Islet of Langerhans (tissue), 1 donor: ENCODE measurements around the gene ZBTB7C.
"Not testable (repeated sequence)": the region's sequence is repeated elsewhere in the genome, so short reads cannot be mapped to it uniquely, and the experiment has no call there.

ENCODE experiments used
- FAIRE-seq: peaks from one replicate; lab custom pipeline; 2011; peaks lifted over from hg19 to GRCh38; lab: Jason Lieb, UNC

The ZBTB7C gene

DNA sequence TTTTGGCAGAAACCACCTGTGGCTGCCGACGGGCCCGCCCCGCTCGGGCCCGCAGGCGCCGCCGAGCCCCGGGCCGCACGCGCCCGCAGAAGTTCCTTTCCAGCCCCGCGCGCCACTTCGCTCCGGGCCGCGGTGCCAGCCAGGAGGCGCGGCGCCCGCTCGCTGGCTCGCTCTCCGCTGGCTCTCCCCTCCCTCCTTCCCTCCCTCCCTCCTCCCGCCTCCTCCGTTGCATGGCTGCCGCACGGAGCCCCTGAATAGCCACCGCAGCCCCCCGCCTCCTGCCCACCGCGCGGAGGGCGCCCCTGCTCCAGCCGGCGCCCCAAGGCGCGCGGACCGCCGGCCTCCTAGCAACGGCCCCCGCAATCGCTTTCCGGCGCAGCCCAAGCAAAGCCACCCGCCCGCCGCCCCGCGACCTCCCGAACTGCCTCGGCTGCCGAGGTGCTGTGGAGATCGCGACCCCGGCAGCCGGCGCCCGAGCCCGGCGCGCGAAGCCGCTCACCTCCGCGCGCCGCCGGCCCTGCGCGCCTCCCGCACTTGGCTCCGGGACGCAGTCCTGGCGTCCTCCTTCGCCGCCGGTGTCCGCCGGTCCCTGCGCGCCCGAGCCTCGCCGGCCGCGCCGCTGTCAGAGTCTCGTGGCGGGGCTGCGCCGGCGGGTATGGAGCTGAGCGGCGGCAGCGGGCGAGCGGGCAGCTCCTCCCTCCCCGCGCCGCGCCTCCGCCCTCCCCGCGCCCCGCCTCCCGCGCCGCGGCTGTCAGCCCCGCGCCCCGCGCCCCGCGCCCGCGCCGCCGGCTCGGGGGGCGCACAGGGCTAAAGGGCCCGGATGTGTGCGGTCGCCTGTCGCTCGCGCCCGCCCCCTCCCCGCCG, at the start of gene ZBTB7C:
Gene ZBTB7C (minus strand): TSS at position 657 of the 864 bp plus-strand sequence.
- FAIRE-seq, result no peak

DNA sequence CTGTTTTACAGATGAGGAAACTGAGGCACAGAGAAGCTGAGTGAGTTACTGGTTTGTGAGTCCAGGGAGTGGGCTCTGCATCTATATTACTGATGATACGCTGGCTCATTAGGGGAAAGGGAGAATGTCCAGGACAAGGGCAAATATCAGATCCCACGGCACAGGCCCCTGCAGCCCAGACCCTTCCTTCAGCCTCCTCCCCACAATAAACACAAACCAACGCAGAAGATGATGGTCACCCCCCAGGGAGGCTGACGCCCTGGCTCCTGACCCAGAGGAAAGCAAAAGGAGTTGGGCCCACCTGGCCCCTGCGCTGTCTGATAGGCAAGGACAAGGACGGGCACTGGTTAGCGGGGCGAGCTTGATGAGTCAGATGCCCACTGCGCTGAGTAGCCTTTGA, 47.7 kb upstream of the ZBTB7C start:
- FAIRE-seq, result no peak

DNA sequence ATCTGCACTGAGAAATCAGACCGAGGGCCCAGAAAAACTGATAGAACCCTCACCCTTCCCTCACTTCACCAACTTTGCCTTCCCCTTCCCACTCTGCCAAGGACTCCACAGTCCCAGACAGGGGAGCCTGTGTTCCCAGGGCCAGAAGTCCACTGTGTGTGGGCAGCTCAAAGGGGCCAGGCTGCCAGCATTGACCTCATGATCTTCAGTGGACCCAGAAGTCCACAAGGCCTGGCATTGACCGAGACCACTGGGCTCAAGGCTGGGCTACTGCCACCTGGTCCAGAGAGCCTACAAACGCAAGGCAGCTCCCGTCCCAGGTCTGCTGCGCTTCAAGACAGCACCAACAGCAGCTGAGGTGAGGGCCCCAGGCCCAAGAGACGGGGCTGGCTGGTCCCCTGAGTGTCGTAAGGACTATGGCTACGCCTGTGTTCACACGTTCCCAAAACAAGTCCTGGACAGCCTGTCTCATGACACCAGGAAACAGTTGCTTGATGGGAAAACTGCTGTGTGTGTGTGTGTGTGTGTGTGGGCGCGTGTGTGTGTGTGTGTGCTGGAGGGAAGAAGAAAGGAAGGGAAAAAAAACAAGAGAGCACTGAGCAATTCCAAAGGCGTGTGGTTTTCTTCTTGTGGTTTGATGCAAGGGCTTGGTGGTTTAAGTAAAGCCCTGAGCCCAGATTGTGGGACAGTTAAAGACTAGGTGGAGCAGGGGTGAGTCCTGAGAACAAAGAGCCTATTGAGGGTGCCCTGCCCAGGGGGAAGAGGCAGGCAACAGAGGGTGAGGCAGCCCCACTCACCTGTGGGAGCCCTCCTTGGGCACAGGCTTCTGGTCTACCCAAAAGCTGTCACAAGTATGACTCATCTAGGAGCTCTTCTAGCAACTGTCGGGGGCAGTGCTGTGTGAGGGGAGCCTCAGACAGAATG, 46.6 kb upstream of the ZBTB7C start:
- FAIRE-seq, result no peak

GRCh38 chr18:48454261-48454757, 45.1 kb upstream of the ZBTB7C start:
- FAIRE-seq, result no peak

DNA sequence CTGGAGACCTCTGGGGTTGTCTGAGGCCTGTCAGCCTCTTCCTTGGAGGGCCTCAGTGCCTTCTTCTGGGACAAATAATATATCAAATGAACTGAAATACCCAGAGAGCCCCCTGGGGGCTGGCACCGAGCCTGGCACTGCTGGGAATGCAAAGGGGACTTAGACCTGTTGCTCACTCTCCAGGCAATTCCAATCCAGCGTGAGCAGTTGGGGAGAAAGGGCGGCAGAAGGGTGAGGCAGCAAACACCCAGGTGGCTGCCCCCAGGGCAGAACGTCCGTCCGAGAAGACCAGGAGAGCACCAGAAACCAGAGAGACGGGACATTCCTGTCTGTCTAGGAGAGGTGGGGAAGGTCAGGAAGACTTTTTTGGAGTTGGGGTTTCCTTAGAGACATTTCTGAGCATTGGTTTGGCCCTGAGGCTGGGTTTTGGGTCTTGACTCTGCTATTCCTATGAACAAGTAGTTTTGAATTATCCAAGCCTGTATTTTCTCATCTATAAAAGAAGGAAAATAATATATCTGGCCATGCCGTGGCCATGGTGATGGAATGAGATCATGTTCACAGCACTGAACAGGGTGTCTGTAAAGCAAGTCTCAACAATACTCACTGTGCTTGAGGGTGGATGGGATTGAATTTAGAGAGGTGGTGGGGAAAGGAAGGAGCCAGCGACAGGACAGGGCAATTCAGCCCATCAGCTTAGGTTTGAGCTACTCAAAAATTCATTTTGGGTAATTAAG, 44.3 kb upstream of the ZBTB7C start:
- no peak for FAIRE-seq

DNA sequence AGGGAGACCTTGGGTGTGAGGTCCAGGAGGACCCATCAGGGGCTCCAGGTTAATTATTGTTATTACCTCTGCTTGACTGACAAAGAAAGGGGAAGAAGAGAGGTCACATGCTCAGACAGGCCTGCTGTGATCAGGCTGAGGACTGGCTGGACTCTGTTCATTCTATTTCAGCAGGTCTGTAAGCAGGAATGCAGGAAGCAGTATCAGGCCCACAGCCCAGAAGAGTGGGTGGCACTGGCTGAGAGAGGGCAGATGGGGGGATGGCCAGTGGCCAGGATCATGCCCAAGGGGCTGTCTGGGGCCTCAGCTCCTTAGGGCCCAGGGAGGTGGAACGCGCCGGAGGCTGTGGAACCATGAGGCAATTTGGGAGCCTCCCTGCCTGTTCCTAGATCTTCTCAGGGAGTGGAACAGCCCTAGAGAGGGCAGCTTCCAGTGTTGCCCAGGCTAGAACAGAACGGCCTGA, 43.7 kb upstream of the ZBTB7C start:
- FAIRE-seq, result no peak

DNA sequence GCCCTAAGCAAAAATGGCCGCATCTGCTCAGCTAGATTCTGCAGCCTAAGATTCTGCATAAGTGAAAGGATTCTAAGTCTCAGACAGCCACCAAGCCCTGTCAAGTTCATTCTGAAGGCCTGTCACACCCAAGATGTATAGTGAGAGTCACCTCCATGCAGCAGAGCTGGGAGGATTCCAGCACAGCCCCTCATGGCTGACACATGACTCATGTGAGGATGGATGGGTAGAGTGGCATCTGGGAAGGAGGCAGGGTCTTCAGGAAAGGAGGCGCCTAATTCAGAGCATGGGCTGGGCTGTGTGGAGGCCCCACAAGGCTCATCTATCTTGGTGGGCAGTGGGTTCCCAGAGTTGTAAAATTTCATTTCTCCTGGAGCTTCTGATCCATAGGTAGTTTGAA, 41.5 kb upstream of the ZBTB7C start:
- no peak for FAIRE-seq

- FAIRE-seq, result no peak
Observed at GRCh38 chr18:48446582-48447225, 37.5 kb upstream of the ZBTB7C start.

DNA sequence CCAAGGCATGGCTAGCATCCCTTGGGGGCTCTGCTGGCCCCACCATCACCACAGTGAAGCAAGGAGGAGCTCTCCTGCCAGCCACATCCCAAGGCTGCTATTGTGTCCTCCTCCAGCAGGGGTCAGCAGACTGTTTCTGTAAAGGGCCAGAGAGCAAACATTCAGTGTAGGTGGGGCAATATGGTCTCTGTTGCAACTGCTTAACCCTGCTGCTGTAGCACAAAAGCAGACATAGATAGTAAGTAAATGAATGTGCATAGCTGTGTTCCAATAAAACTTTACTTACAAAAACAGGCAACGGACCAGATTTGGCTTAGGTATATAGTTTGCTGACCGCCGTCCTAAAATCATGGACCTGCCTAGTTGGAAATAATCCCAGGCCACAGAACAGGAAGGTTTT, 36.4 kb upstream of the ZBTB7C start:
- FAIRE-seq, result no peak

GRCh38 chr18:48442761-48443160, 33.6 kb upstream of the ZBTB7C start:
- no peak for FAIRE-seq

DNA sequence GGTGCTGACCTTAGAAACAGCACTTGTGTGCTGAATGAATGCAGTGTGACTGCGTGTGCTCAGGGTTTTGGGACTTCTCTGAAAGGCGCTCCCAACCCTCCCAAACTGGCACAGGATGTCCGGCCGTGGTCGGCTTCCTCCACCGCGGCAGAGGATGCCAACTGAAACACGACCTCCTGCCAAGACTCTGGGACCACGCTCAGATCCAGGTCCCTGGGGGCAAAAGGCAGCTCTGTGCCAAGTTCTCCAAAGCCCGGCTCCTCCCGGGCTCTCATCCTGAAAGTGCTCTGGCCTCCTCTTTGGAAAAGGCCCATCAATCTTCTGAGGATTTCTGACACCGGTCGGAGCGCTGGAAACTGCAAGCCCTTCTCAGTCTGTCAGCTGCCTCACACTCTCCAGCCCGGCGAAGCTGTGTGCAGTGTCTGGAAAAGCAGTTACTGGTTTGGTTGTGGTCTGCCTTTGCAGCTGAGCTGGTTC, 32.3 kb upstream of the ZBTB7C start:
- FAIRE-seq, result no peak

GRCh38 chr18:48440924-48441323, 31.7 kb upstream of the ZBTB7C start:
- FAIRE-seq, result no peak

DNA sequence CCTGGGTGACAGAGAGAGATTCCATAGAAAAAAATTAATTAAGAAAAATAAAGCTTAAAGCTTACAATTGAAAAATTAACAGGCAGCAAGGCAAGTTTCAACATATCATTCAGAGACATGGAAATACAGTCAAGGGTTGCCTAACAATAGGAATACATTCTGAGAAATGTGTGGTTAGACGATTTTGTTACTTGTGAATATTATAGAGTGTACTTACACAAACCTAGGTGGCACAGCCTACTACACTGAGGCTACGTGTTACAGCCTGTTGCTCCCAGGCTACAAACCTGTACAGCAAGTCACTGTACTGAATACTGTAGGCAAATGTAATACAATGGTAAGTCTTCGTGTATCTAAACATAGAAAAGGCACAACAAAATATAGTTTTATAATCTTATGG, 27.7 kb upstream of the ZBTB7C start:
- no peak for FAIRE-seq

GRCh38 chr18:48434382-48434781, 25.2 kb upstream of the ZBTB7C start:
- not testable (repeated sequence) for FAIRE-seq

GRCh38 chr18:48433541-48433940, 24.4 kb upstream of the ZBTB7C start:
- no peak for FAIRE-seq

DNA sequence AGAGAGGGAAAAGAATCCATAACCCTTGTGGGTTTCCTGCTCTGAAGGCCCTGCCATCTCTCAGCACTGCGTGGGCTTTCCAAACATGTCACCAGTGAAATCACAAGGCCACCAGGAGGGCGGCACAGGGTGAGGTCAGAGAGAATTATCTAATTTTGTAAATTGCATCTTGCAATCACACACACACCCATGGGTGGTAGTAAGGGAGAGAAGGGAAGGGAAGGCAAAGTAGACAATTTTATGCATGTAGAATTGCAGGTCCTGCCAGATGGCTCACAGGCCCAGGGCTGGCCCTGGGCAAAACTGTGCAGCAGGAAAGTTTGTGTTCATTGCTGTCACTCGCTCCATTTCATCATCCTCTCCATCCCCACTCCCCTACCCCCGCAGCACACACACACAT, 21.0 kb upstream of the ZBTB7C start:
- no peak for FAIRE-seq

DNA sequence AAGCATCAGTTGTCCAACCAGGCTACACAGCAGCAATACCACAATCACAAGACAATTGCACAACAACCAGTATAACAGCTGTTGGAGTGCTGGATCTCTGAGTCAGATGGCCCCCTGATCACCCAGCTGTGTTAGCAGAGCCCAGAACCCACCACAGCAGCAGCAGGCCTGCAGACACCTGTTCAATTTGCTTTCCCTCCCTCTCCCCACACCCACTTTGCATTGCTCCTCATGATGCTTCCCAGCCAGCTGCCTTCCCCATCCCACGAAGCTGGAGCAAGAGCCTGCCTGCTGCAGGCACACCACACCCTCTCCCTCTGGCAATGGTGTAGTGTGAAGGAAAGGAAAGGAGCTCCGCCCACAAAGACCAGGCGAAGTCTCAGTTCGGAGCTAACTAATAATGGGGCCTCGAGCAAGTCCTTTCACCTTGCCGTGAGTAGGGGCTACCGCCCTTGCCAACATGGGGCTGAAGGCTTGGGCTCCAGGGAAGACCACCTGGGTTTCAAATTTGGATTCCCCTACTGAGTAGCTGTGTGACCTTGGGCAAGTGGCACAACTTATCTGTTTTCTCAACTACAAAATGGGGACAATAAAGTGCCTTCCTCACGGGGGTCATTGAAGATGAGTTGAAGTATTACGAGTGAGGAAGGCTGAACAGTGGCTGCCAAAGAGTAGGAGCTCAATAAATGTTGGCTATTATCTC, 19.4 kb upstream of the ZBTB7C start:
- FAIRE-seq, result no peak

DNA sequence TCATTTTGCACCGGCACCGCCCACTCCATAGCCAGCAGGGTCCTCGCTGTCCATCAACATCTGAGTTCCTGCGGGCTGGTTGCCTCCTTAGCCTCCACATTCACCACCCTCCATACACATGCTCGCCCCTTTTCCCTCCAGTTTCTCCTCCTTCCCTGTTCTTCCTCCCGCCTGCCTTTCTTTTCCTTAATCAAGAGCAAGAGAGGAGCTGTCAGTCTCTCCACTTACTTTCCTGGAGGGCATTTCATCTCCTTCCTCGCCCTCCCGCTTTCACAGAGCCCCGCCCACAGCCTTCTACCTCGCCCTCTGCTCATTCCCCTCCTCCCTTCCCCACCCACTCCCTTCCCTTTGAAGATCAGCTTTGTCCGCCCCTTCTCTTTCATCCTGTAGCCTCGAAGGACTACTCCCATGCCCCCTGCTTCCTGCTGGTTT, 13.8 kb upstream of the ZBTB7C start:
- no peak for FAIRE-seq

DNA sequence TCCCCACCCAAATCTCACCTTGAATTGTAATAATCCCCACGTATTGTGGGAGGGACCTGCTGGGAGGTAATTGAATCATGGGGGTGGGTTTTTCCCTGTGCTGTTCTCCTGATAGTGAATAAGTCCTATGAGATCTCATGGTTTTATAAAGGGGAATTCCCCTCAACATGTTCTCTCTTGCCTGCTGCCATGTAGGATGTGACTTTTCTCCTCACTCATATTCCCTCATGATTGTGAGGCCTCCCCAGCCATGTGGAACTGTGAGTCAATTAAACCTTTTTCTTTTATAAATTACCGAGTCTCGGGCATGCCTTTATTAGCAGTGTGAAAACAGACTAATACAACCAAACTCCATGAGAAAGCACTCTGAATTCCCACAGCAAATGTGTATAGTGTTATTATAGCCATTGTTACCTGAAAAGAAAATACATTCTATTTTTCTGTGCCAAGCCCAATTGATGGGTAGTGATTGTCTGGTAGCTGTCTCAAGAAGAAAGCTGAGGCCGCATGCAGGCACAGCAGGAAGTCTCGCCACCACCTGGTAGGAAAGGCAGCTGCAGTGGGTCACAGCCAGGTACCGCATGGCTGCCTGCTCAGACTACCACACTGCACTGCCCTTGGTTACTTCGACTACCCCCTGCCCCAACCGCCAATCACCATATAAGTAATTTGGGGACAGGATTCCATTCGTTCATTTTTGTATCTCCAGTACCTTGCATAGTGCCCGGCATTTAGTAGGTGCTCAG, 10.3 kb upstream of the ZBTB7C start:
- FAIRE-seq, result no peak
